ENCODE data around the gene ELMO1. TPM values are rescaled to one million over a fixed set of nuclear protein-coding genes. Genes with fewer than 3 reads are reported as not detected.

The ELMO1 gene
- total RNA-seq, 1 experiment from 2014 or later, result 1.1 TPM

- CTCF ChIA-PET, result interaction anchor here (1.5 kb wide), 1 partner anchor 10 kb away, joined by 4 read pairs; no protein-coding TSS in a partner anchor
- H4K20me1 ChIP-seq (ENCODE audit: insufficient read depth), result no peaks in the 10 kb centered on the region
Measured at GRCh38 chr7:36957620-36958019, 491.0 kb downstream of the ELMO1 start.

DNA sequence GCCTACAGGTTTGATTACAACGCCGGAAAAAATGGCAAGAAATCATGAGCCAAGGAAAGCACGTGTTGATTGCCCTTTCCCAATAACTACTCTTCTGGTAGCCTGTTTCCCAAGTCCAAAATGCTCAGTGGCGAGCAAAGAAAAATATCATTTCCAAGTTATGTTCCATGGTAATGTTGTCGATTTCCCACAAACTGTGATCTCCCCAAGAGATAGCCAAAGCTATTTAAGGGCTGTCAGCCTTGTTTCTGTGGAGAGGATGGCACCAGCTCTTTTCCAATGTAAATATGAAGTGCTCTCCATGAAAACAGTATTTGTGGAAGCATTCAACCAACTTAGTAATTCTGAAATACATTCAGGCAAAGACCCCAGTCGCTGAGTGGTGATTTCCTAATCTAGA lies 491.9 kb downstream of the ELMO1 start:
- Histone ChIP-seq H3K27me3 (ENCODE audit: insufficient read depth, low read length) (no peaks in the 10 kb centered on the region; the same call in 1 of the 2 replicates), H3K9ac (ENCODE audit: low read length) (no peak overlapping the region), H3K4me3 (replicated peaks in 1 of 2; ENCODE audit: low read depth in 1 of 2, low read length in 2 of 2) (no peak overlapping the region), H3K9me3 (ENCODE audit: control insufficient read depth in 1 of 2, insufficient read depth in 1 of 2, low read depth in 1 of 2, low read length in 2 of 2) (no peaks in the 10 kb centered on the region), H3K4me2 (ENCODE audit: low read length) (no peak overlapping the region), H2AFZ (ENCODE audit: low read depth, low read length, poor library complexity, severe bottlenecking) (no peak overlapping the region), H3K79me2 (ENCODE audit: insufficient read depth, low read length) (no peaks in the 10 kb centered on the region), H4K20me1 (ENCODE audit: insufficient read depth) (no peaks in the 10 kb centered on the region), H3K36me3 (ENCODE audit: control insufficient read depth in 1 of 2, insufficient read depth in 2 of 2, low read length in 2 of 2) (no peaks in the 10 kb centered on the region), H3K27ac (ENCODE audit: low read depth, low read length) (no peak overlapping the region), H3K4me1 (ENCODE audit: control insufficient read depth in 1 of 2, insufficient read depth in 2 of 2, low read length in 2 of 2) (peaks cover 0 to 2% of the 10 kb centered on the region in 2 experiments; a peak in 2 of 4 replicates), H3K9me2 (ENCODE audit: insufficient read depth) (no peaks in the 10 kb centered on the region)
- no TSS peak for BruUV-seq (replicated peaks)
- ATAC-seq (no peak), DNase-seq (ENCODE audit: low read depth, low spot score) (no peak)
- intact Hi-C loops (cut with micrococcal nuclease), result no loop called here
- no peak for TF ChIP-seq POLR2A (IDR thresholded peaks at IDR 0.05; ENCODE audit: borderline replicate concordance, extremely low read depth, insufficient read depth, insufficient read length)
- TF ChIP-seq ZNF274 (IDR thresholded peaks at IDR 0.05; ENCODE audit: low read depth, low read length), result no peak
- TF ChIP-seq YY1 (IDR thresholded peaks at IDR 0.05; ENCODE audit: extremely low read depth, insufficient replicate concordance, low read depth, low read length), result no peak
- no peak for TF ChIP-seq CEBPB (IDR thresholded peaks at IDR 0.05; ENCODE audit: low read depth)
- RAD21 ChIA-PET (ENCODE audit: low non-redundant PET in 1 of 2, low total read pairs in 2 of 2, uncharacterized antibody in 2 of 2, unreplicated experiment in 2 of 2), result no interaction called here
- POLR2A ChIA-PET, result no interaction called here
- CTCF ChIA-PET, result interaction anchor here (1.5 kb wide), 1 partner anchor 11 kb away, joined by 4 read pairs; no protein-coding TSS in a partner anchor

More at GRCh38 chr7:36957620-36958019, 491.0 kb downstream of the ELMO1 start:
- H3K4me1 ChIP-seq (ENCODE audit: control insufficient read depth in 1 of 2, insufficient read depth in 2 of 2, low read length in 2 of 2), result peaks cover 0 to 10% of the 10 kb centered on the region in 2 experiments; a peak in 2 of 4 replicates
- no peak overlapping the region for H2AFZ ChIP-seq (ENCODE audit: low read depth, low read length, poor library complexity, severe bottlenecking)
- DNase-seq (ENCODE audit: low read depth, low spot score), result no peak
- RAD21 ChIA-PET (ENCODE audit: low non-redundant PET in 1 of 2, low total read pairs in 2 of 2, uncharacterized antibody in 2 of 2, unreplicated experiment in 2 of 2), result no interaction called here
- no peaks in the 10 kb centered on the region for H3K9me2 ChIP-seq (ENCODE audit: insufficient read depth)
- H3K36me3 ChIP-seq (ENCODE audit: control insufficient read depth in 1 of 2, insufficient read depth in 2 of 2, low read length in 2 of 2), result no peaks in the 10 kb centered on the region
- H3K27ac ChIP-seq (ENCODE audit: low read depth, low read length), result no peak overlapping the region
- H3K9ac ChIP-seq (ENCODE audit: low read length), result no peak overlapping the region
- H3K79me2 ChIP-seq (ENCODE audit: insufficient read depth, low read length), result no peaks in the 10 kb centered on the region
- H3K4me2 ChIP-seq (ENCODE audit: low read length), result no peak overlapping the region
- no peaks in the 10 kb centered on the region for H3K9me3 ChIP-seq (ENCODE audit: control insufficient read depth in 1 of 2, insufficient read depth in 1 of 2, low read depth in 1 of 2, low read length in 2 of 2)
- no TSS peak for BruUV-seq (replicated peaks)
- POLR2A ChIA-PET, result no interaction called here
- no peak for TF ChIP-seq YY1 (IDR thresholded peaks at IDR 0.05; ENCODE audit: extremely low read depth, insufficient replicate concordance, low read depth, low read length)
- intact Hi-C loops (cut with micrococcal nuclease), result no loop called here
- H3K4me3 ChIP-seq (replicated peaks in 1 of 2; ENCODE audit: low read depth in 1 of 2, low read length in 2 of 2), result no peak overlapping the region
- ATAC-seq, result no peak
- no peaks in the 10 kb centered on the region; the same call in 1 of the 2 replicates for H3K27me3 ChIP-seq (ENCODE audit: insufficient read depth, low read length)
